Measurements from ENCODE around the gene SCPEP1.

- TF ChIP-seq EZH2 (IDR thresholded peaks at IDR 0.05; ENCODE audit: low read length, missing control alignments), result no peak
- TF ChIP-seq CTCF (conservative IDR thresholded peaks at IDR 0.05 in 1 of 2, IDR thresholded peaks at IDR 0.05 in 1 of 2; ENCODE audit: low read depth in 1 of 2, low read length in 2 of 2), result no peak
Measured at GRCh38 chr17:56929362-56929969, 48.5 kb upstream of the SCPEP1 start.
